Endothelial cell of umbilical vein (primary cell): Measurements from ENCODE around the gene DTD1. TPM values are rescaled to one million over a fixed set of nuclear protein-coding genes. Genes with fewer than 3 reads are reported as not detected.

Experiments
- BruUV-seq: library from RNA; stranded (reverse); fragments of 400-500 nt; replicated peaks from 2 replicates; lab custom pipeline; 2021; lab: Mats Ljungman, UMichigan
- CTCF ChIA-PET: fragments of 300-600, 350-600 bp; sonication (Branson Sonifier 250); formaldehyde crosslinking; loops from one replicate; lab custom pipeline; 2021; ENCODE audit warnings: antibody characterized with exemption, inconsistent platforms; lab: Charles Lee
- POLR2A ChIA-PET: fragments of 300-600, 350-600 bp; sonication (Branson Sonifier 250); formaldehyde crosslinking; loops from one replicate; lab custom pipeline; 2021; ENCODE audit warnings: antibody characterized with exemption, inconsistent platforms; lab: Charles Lee
- DNase-seq: peaks from one replicate; pipeline ENCODE4 v3.0.0-alpha.2; 2011; ENCODE audit warnings: low read depth, low spot score
- FAIRE-seq: peaks from 2 replicates; lab custom pipeline; 2011; peaks lifted over from hg19 to GRCh38; lab: Jason Lieb, UNC
- H2AFZ ChIP-seq: 2 replicates; pipeline ENCODE4 v1.6.0; 2012; ENCODE audit warnings: low read depth, low read length, control low read depth, inconsistent platforms
- H3K27ac ChIP-seq: 2 replicates; pipeline ENCODE4 v1.5.1; 2011; ENCODE audit warnings: low read depth, mild to moderate bottlenecking, control low read depth, low read length, moderate library complexity; ENCODE audit not compliant: insufficient read depth
- H3K27me3 ChIP-seq, 2 experiments: 2 replicates each; pipeline versions ENCODE4 v1.6.0 to v1.6.1; 2011; ENCODE audit warnings: low read length in 2 of 2, mixed read lengths in 1 of 2; ENCODE audit not compliant: control insufficient read depth in 2 of 2, insufficient read depth in 2 of 2
- H3K36me3 ChIP-seq, 2 experiments: 2 replicates in 1 of 2; 3 replicates in 1 of 2; pipeline ENCODE4 v1.5.1; 2011; ENCODE audit warnings: low read length in 2 of 2, mild to moderate bottlenecking in 1 of 2, moderate library complexity in 1 of 2; ENCODE audit not compliant: control insufficient read depth in 2 of 2, insufficient read depth in 2 of 2; ENCODE audit errors: extremely low read depth in 1 of 2
- H3K4me1 ChIP-seq: 3 replicates; pipeline ENCODE4 v1.5.1; 2011; ENCODE audit warnings: mild to moderate bottlenecking, low read length; ENCODE audit not compliant: control insufficient read depth, insufficient read depth; ENCODE audit errors: extremely low read depth
- H3K4me2 ChIP-seq: 2 replicates; pipeline ENCODE4 v1.6.1; 2011; ENCODE audit warnings: low read length, control low read depth, mixed read lengths; ENCODE audit not compliant: insufficient read depth
- H3K4me3 ChIP-seq, 3 experiments: fragments of 200-600 bp in 1 of 3; sonication (generic), shearing (Covaris generic) in 1 of 3; replicated peaks in 1 of 3; 2 replicates each; pipeline ENCODE4 v1.5.1; 2011 to 2016; ENCODE audit warnings: control low read depth in 3 of 3, low read length in 3 of 3, mild to moderate bottlenecking in 2 of 3, inconsistent platforms in 1 of 3, low read depth in 1 of 3, moderate library complexity in 1 of 3; ENCODE audit not compliant: insufficient read depth in 1 of 3
- H3K79me2 ChIP-seq: 2 replicates; pipeline ENCODE4 v1.6.0; 2012; ENCODE audit warnings: low read length, inconsistent platforms; ENCODE audit not compliant: control insufficient read depth, insufficient read depth
- H3K9ac ChIP-seq: replicated peaks from 2 replicates; pipeline ENCODE3; 2011; ENCODE audit warnings: low read length, control low read depth; ENCODE audit not compliant: insufficient read depth; ENCODE audit errors: extremely low read depth
- H3K9me1 ChIP-seq: replicated peaks from 3 replicates; pipeline ENCODE4 v1.6.0; 2011; ENCODE audit warnings: mild to moderate bottlenecking, low read length; ENCODE audit not compliant: control insufficient read depth, insufficient read depth; ENCODE audit errors: extremely low read depth
- H3K9me3 ChIP-seq: replicated peaks from 2 replicates; pipeline ENCODE4 v1.5.1; 2012; ENCODE audit warnings: low read length, inconsistent platforms; ENCODE audit not compliant: control insufficient read depth, insufficient read depth
- H4K20me1 ChIP-seq: replicated peaks from 2 replicates; pipeline ENCODE3; 2011; ENCODE audit warnings: mild to moderate bottlenecking, low read length; ENCODE audit not compliant: control insufficient read depth, insufficient read depth; ENCODE audit errors: extremely low read depth
- EZH2 ChIP-seq: IDR thresholded peaks from 2 replicates; pipeline ENCODE4 v1.6.1; 2012; ENCODE audit warnings: borderline replicate concordance, low read depth, mild to moderate bottlenecking, moderate library complexity, low read length, inconsistent platforms; ENCODE audit not compliant: severe bottlenecking
- FOS ChIP-seq: IDR thresholded peaks from 2 replicates; pipeline ENCODE4 v1.6.1; 2011; ENCODE audit warnings: mild to moderate bottlenecking, low read length, moderate library complexity, borderline replicate concordance; ENCODE audit not compliant: insufficient read depth
- GATA2 ChIP-seq: IDR thresholded peaks from 2 replicates; pipeline ENCODE4 v1.7.0; 2011; ENCODE audit warnings: low read depth, mild to moderate bottlenecking, moderate library complexity, mixed read lengths, low read length; ENCODE audit not compliant: insufficient read length, insufficient read depth
- JUN ChIP-seq: IDR thresholded peaks from 2 replicates; pipeline ENCODE4 v1.6.1; 2011; ENCODE audit warnings: borderline replicate concordance, low read depth; ENCODE audit not compliant: insufficient read length, insufficient read depth
- MYC ChIP-seq: IDR thresholded peaks from one replicate; pipeline ENCODE4 v1.6.1; 2011; ENCODE audit warnings: mild to moderate bottlenecking, low read depth, low read length
- POLR2A ChIP-seq: IDR thresholded peaks from 2 replicates; pipeline ENCODE4 v1.6.1; 2012; ENCODE audit warnings: low read depth, mild to moderate bottlenecking, control low read depth, low read length
- POLR2AphosphoS5 ChIP-seq: IDR thresholded peaks from 2 replicates; pipeline ENCODE4 v1.6.1; 2012; ENCODE audit warnings: low read depth, mild to moderate bottlenecking, control low read depth, low read length, moderate library complexity; ENCODE audit not compliant: insufficient read depth
- dilution Hi-C: fragments of 300-500 bp; cut with MboI; formaldehyde crosslinking; loops from one replicate; pipeline ENCODE4 v1.15.0; 2019; ENCODE audit warnings: low sequenced_read_pairs; ENCODE audit not compliant: extremely low pct_ligation_motif_present
- intact Hi-C: fragments of 100-400 bp; cut with micrococcal nuclease; formaldehyde crosslinking; loops from one replicate; pipeline ENCODE4 v1.10.0; 2022
- polyA plus RNA-seq, 4 experiments: library from polyadenylated mRNA; depleted of rRNA in 3 of 4; stranded (reverse) in 3 of 4; unstranded in 1 of 4; fragments of >200 nt; gene quantifications; 2 replicates each; pipeline versions ENCODE4 v1.2.1 to v1.2.3, GENCODE V29; 2011 to 2012; ENCODE audit warnings: missing spikeins in 1 of 4
- total RNA-seq: library from RNA; stranded (reverse); gene quantifications from 2 replicates; pipeline ENCODE4 v1.2.3, GENCODE V29; 2021
- TF ChIP-seq, protein P1 (sequence below): IDR thresholded peaks from 2 replicates; pipeline ENCODE4 v1.6.1; 2011; ENCODE audit not compliant: insufficient read depth, insufficient read length
- TF ChIP-seq, protein P2 (sequence below), 2 donors: IDR thresholded peaks; 1 replicate in 1 of 2; 2 replicates in 1 of 2; pipeline ENCODE4 v1.5.1; 2011; ENCODE audit warnings: low read length in 2 of 2, mild to moderate bottlenecking in 2 of 2, moderate library complexity in 2 of 2, control low read depth in 1 of 2, inconsistent platforms in 1 of 2, low read depth in 1 of 2; ENCODE audit not compliant: insufficient read depth in 1 of 2; ENCODE audit errors: extremely low read depth in 1 of 2

The DTD1 gene
- total and polyA plus RNA-seq, 2 donors (not counting 3 experiments of a cell fraction or from before 2014, with no cell fraction given) = 48.2 to 50.8 TPM

DNA sequence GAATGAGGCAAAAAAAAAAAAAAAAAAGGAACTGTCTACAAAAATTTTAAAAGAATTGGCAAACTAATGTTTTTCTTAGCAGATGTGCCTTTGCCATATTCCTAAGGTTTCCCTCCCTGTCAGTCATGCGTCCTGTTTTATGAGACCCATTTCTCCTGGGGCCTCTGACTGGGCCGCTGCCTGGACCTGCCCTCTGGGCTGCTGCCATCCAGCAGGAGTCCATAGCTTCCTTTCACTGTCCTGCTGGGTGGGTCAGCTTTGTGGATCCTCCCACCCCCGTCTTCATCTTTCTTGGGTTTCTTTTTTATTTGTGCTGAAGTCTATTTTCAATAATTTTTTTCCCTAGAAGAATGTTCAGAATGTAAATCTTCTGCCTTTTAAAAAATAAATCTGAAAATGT lies 114.9 kb downstream of the DTD1 start:
- H3K4me2 ChIP-seq = no peak overlapping the region
- ChIA-PET CTCF (interaction anchor here (5.3 kb wide), 1 partner anchor 15 kb away, joined by 17 read pairs; no protein-coding TSS in a partner anchor), POLR2A (no interaction called here)
- H3K79me2 ChIP-seq = no peaks in the 10 kb centered on the region
- FAIRE-seq = no peak
- H3K27ac ChIP-seq = no peak overlapping the region
- H3K4me3 ChIP-seq = no peak overlapping the region
- intact Hi-C loops = no loop called here
- H3K9ac ChIP-seq = no peak overlapping the region
- DNase-seq = no peak
- H3K9me1 ChIP-seq = no peaks in the 10 kb centered on the region
- H4K20me1 ChIP-seq = no peaks in the 10 kb centered on the region
- BruUV-seq = no TSS peak
- H3K36me3 ChIP-seq = no peaks in the 10 kb centered on the region
- no peaks in the 10 kb centered on the region for H3K4me1 ChIP-seq
- no peaks in the 10 kb centered on the region for H3K27me3 ChIP-seq
- H3K9me3 ChIP-seq = no peaks in the 10 kb centered on the region
- dilution Hi-C loops = no loop called here
- no peak overlapping the region for H2AFZ ChIP-seq
- no peak for TF ChIP-seq POLR2A
- TF ChIP-seq JUN = no peak
- TF ChIP-seq, protein P1, sequence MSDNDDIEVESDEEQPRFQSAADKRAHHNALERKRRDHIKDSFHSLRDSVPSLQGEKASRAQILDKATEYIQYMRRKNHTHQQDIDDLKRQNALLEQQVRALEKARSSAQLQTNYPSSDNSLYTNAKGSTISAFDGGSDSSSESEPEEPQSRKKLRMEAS = no peak
- no peak for TF ChIP-seq MYC

DNA sequence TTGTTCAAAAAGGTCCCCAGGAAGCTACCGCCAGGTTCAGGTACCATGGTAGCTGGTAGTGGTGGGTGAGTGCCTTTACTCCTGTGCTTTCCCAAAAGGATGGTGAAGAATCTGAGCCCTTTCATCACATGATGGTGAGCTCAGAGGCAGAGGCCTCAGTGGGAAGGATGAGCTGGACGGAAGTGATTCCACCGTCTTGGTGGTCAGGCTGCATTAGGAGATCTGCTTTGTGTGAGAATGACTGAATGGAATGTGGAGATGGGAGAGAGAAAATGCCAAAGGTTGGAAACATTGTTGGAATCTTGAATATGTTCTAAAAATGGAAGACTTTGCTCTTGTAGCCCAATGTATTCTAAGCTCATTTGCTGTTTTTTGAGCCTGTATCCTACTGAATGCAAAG lies 117.6 kb downstream of the DTD1 start:
- DNase-seq (no peak), FAIRE-seq (no peak)
- ChIA-PET CTCF (interaction anchor here (5.3 kb wide), 1 partner anchor 12 kb away, joined by 17 read pairs; no protein-coding TSS in a partner anchor), POLR2A (no interaction called here)
- TF ChIP-seq, protein P2, sequence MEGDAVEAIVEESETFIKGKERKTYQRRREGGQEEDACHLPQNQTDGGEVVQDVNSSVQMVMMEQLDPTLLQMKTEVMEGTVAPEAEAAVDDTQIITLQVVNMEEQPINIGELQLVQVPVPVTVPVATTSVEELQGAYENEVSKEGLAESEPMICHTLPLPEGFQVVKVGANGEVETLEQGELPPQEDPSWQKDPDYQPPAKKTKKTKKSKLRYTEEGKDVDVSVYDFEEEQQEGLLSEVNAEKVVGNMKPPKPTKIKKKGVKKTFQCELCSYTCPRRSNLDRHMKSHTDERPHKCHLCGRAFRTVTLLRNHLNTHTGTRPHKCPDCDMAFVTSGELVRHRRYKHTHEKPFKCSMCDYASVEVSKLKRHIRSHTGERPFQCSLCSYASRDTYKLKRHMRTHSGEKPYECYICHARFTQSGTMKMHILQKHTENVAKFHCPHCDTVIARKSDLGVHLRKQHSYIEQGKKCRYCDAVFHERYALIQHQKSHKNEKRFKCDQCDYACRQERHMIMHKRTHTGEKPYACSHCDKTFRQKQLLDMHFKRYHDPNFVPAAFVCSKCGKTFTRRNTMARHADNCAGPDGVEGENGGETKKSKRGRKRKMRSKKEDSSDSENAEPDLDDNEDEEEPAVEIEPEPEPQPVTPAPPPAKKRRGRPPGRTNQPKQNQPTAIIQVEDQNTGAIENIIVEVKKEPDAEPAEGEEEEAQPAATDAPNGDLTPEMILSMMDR (IDR thresholded peaks at IDR 0.05; ENCODE audit: extremely low read depth in 1 of 2, insufficient read depth in 1 of 2, low read depth in 1 of 2, low read length in 2 of 2) = no peak
- TF ChIP-seq POLR2AphosphoS5 = no peak
- no peak for TF ChIP-seq GATA2
- no peak for TF ChIP-seq POLR2A
- no peak for TF ChIP-seq JUN
- TF ChIP-seq, protein P1 = no peak
- no peak for TF ChIP-seq EZH2
- TF ChIP-seq FOS = no peak
- no peak for TF ChIP-seq MYC
- Histone ChIP-seq H3K9me1 (no peaks in the 10 kb centered on the region), H3K4me2 (no peak overlapping the region), H2AFZ (no peak overlapping the region), H3K79me2 (no peaks in the 10 kb centered on the region), H3K27me3 (no peaks in the 10 kb centered on the region), H3K36me3 (no peaks in the 10 kb centered on the region), H3K4me1 (no peaks in the 10 kb centered on the region), H3K9ac (no peak overlapping the region), H4K20me1 (no peaks in the 10 kb centered on the region), H3K4me3 (no peak overlapping the region), H3K9me3 (no peaks in the 10 kb centered on the region), H3K27ac (no peak overlapping the region)
- intact Hi-C loops = no loop called here
- dilution Hi-C loops = no loop called here
- no TSS peak for BruUV-seq
